Spinal cord (tissue), 10 donors: Measurements from ENCODE around the gene TLE2. TPM values are rescaled to one million over a fixed set of nuclear protein-coding genes. Genes with fewer than 3 reads are reported as not detected.

ENCODE experiments used
- DNase-seq, 6 donors: peaks; one replicate each; pipeline versions ENCODE4 v3.0.0 to v3.0.0-alpha.2; 2013 to 2015; ENCODE audit warnings: low spot score in 6 of 6, low read depth in 4 of 6
- H3K27ac ChIP-seq: one replicate; pipeline ENCODE4 v1.5.1; 2013; ENCODE audit warnings: low read depth, low read length, control low read depth
- H3K27me3 ChIP-seq: one replicate; pipeline ENCODE4 v1.6.1; 2013; ENCODE audit warnings: low read length; ENCODE audit not compliant: control insufficient read depth, insufficient read depth
- H3K36me3 ChIP-seq: one replicate; pipeline ENCODE4 v1.6.1; 2013; ENCODE audit warnings: low read length; ENCODE audit not compliant: control insufficient read depth, insufficient read depth
- H3K4me1 ChIP-seq: one replicate; pipeline ENCODE4 v1.6.1; 2013; ENCODE audit warnings: low read length; ENCODE audit not compliant: control insufficient read depth, insufficient read depth
- H3K4me3 ChIP-seq: one replicate; pipeline ENCODE4 v1.5.1; 2013; ENCODE audit warnings: low read depth, low read length, control low read depth
- H3K9me3 ChIP-seq: one replicate; pipeline ENCODE4 v1.6.1; 2013; ENCODE audit warnings: low read length; ENCODE audit not compliant: control insufficient read depth, insufficient read depth
- WGBS: methylation state at CpG from one replicate; pipeline ENCODE4 v1.1.5; 2013; ENCODE audit warnings: missing lambda C conversion rate; ENCODE audit not compliant: insufficient coverage; 5-methylcytosine and 5-hydroxymethylcytosine counted together
- polyA plus RNA-seq, 2 donors: library from polyadenylated mRNA; unstranded; fragments of 120-200 nt; gene quantifications; one replicate each; pipeline ENCODE4 v1.2.1, GENCODE V29; 2013; ENCODE audit not compliant: insufficient read length in 2 of 2
- total RNA-seq, 2 donors: library from RNA; depleted of rRNA in 1 of 2; stranded (reverse); fragments of 120-200 nt in 1 of 2; fragments of >200 nt in 1 of 2; gene quantifications; one replicate each; pipeline versions ENCODE4 v1.2.3 to v1.2.4, GENCODE V29; 2013 to 2014
- donor health status: healthy.

The TLE2 gene
- total and polyA plus RNA-seq, 4 donors, result 14.9 to 101 (median 52.6) TPM

DNA sequence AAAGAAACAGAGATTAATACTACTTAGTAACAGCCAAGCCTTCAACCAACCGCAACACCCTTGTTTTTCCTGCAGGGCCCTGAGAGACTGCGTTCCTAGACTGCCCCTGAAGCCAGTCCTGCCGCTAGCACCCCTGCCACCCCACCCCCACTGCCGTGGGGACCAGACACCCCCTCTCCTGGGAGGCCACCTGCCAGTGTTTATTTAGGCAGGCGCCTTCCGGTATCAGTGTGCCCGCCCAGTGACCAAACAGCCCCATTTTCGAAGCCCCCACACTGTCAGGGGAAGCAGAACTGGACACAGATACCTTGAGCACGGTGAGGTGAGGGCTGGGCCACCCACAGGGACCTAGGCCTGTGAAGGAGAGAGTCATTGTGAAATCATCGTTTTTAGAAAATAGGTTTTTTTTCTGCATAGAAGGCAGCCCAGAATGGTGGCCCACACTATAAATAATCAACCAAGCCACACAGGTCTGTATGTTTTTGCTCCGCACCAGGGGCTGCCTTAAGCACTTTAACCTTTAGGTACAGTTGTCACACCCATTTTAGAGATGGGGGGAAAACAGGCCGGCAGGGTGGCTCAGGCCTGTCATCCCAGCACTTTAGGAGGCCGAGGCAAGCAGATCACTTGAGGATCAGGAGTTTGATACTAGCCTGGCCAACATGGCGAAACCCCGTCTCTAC lies 36.7 kb upstream of the TLE2 start:
- H3K36me3 ChIP-seq, result peaks cover 5% of the 10 kb centered on the region
- WGBS, result 68% methylated on average over 12 of the region's 15 CpGs
- H3K27ac ChIP-seq, result no peak overlapping the region
- no peaks in the 10 kb centered on the region for H3K9me3 ChIP-seq
- no peak for DNase-seq
- no peaks in the 10 kb centered on the region for H3K27me3 ChIP-seq
- no peak overlapping the region for H3K4me3 ChIP-seq
- H3K4me1 ChIP-seq, result peaks cover 24% of the 10 kb centered on the region

DNA sequence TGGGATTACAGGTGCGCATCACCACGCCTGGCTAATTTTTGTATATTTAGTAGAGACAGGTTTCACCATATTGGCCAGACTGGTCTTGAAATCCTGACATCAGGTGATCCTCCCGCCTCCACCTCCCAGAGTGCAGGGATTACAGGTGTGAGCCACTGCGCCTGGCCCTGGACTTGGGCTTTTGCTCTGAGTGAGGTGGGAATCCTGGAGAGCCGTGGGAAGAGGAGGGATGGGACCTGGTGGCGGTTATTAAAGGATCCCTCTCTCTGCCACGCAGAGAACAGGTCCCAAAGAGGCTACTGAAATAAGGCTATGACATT lies 34.9 kb upstream of the TLE2 start:
- H3K36me3 ChIP-seq, result peaks cover 17% of the 10 kb centered on the region
- DNase-seq, result no peak
- peaks cover 37% of the 10 kb centered on the region for H3K4me1 ChIP-seq
- H3K27me3 ChIP-seq, result no peaks in the 10 kb centered on the region
- no peak overlapping the region for H3K4me3 ChIP-seq
- no peaks in the 10 kb centered on the region for H3K9me3 ChIP-seq
- H3K27ac ChIP-seq, result no peak overlapping the region
- 100% methylated on average over 5 of the region's 7 CpGs for WGBS

DNA sequence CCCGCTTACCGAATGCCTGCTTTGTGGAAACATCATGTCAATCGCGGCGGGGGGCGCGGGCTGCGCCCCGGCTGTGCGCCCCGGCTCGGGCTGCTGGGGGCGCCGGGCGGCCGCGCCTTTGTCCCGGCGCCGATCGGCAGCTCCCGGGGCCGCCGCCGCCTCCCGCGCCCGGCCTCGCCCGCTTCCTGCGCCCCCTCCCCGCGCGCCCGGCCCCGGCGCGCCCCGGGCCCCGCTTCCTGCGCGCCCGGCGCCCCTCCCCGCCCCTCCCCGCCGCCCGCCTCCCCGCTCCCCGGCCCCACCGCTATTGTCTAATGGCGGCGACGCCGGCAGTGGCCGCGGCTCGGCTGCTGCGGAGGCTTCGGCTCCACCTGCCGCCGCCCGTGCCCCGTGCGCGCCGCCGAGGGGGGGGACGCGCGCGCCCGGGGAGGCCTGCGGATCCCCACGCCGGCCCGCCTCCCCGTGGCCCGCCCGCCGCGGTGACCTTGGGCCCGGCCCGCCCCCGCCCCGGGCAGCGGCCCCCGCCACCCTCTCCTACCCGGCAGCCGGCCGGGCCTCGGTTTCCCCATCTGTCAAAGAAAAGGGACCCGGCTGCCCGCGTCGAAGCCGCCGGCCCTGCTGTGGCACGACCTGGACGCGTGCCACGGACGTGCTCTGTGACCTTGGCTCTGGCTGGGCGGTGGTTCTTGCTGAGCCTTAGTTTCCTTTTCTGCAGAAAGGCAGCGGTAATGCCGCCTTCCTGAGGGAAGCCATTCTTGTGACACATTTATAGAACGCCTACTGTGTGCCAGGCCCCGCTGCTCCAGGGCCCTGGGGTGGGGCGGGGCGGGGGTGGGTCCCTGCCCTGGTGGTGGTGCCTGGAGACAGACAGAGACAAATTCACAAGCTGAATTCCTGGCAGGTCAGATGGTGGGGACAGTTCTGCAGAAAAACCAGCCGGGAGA lies 33.4 kb upstream of the TLE2 start, which contains the start of gene TLE5:
TSS of gene TLE5 (minus strand) at position 331 of the 941 bp plus-strand sequence. CDS start at position 36, 295 bp downstream.
- peak in 2 of 6 donors; percentile 79 to 81 for DNase-seq
- Histone ChIP-seq H3K4me3 (peak within 1 kb of the TSS; percentile 88), H3K27ac (peak within 1 kb of the TSS; percentile 85), H3K27me3 (no peaks in the 10 kb centered on the region), H3K9me3 (no peaks in the 10 kb centered on the region), H3K36me3 (peaks cover 31% of the 10 kb centered on the region), H3K4me1 (peaks cover 46% of the 10 kb centered on the region)
- WGBS, result under 1% methylated on average over 97 of the region's 111 CpGs

DNA sequence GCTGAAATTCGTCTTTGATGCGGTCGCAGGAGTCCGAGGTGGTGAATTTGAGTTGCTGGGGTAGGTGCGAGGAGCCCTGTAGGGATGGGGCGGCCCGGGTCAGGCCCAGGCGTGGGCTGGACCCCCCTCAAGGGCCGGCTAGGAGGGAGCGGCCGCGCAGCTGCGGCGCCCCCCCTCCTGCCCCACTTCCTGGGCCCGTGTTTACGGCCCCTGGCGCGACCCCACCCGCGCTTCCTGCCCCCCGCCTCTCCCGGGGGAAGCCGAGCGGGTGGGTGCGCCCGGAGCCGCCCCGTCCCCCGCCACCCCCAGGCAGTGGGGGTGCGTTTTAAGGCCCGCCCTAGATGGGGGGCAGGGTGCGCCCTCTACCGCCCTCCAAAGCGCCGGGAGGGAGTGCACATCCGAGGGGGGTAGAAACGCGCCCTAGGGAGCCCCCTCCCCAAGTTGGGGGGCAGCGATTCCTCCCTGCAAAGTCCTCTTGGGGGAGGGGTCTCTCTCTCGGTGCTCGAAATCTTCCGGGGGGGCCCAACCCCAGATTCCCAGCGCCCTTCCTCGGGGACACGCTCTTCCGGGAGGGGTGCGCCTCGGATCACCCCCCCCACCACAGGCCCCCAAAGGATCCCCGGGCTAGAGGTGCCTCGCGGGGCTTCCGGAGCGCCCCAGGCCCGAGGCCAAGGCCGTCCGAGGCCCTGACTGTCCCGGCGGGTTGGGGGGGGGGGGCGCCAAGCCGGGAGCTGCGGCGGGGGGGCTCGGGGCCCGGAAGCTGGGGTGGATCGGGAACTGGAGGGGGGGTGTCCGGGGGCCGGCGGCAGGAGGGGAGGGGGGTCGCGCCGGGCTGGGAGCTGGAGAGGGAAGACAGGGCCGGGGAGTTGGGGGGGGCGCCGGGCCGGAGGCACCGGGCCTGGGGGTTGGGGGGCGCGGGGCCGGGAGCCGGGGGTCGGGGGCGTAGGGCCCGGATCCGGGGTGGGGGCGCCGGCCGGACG lies 32.4 kb upstream of the TLE2 start:
- Histone ChIP-seq H3K9me3 (no peaks in the 10 kb centered on the region), H3K27me3 (no peaks in the 10 kb centered on the region), H3K36me3 (peaks cover 41% of the 10 kb centered on the region), H3K27ac (peak overlapping the region; percentile 85), H3K4me3 (peak overlapping the region; percentile 88), H3K4me1 (peaks cover 55% of the 10 kb centered on the region)
- WGBS, result 3% methylated on average over 50 of the region's 88 CpGs
- peak in 2 of 6 donors; percentile 49 to 76 for DNase-seq

GRCh38 chr19:3060857-3061181 lies 31.7 kb upstream of the TLE2 start:
- H3K9me3 ChIP-seq, result no peaks in the 10 kb centered on the region
- WGBS, result 34% methylated on average over 2 of the region's 4 CpGs
- peak overlapping the region; percentile 88 for H3K4me3 ChIP-seq
- no peaks in the 10 kb centered on the region for H3K27me3 ChIP-seq
- H3K36me3 ChIP-seq, result peaks cover 47% of the 10 kb centered on the region
- peaks cover 58% of the 10 kb centered on the region for H3K4me1 ChIP-seq
- peak overlapping the region; percentile 40 for H3K27ac ChIP-seq
- no peak for DNase-seq

DNA sequence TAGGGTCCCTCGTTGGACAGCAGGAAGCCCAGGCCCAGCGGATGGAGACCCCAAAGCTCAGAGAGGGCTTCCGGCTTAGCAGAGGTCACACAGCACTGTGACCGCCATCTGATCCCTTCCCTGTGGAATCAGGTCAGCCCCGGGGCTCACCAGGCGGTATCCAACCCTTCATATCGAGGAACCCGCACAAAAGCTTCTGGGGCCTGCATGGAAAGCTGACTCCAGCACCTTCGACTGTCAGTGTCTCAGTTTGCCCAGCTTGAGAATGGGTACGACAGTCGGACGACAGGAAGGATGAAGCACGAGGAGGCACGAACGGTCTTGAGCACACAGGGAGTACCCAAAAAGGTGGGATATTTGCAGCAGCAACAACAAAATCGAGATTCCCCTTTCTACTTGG lies 30.6 kb upstream of the TLE2 start:
- DNase-seq, result no peak
- peaks cover 59% of the 10 kb centered on the region for H3K36me3 ChIP-seq
- WGBS, result 97% methylated on average over 15 of the region's 16 CpGs

DNA sequence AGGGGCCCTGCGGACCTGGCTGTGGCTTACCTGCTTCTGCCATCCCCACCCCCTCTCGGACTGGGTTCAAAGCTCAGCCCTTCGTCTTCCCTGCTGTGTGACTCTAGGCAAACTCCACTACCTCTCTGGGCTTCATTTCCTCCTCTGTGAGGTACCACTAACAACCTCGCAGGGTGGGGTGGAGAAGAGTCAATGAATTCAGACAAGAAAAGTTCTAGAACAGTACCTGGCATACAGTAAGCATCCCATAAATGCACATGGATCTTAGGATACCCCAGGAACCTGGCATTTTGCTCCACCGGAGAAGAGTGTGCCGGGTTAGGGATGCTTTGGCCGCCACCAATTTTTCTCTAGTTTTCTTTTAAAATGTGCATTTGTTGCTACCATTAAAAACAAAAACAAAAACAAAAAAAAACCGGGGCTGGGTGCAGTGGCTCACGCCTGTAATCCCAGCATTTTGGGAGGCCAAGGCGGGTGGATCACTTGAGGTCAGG lies 29.8 kb upstream of the TLE2 start:
- WGBS, result 73% methylated on average over 3 of the region's 10 CpGs
- H3K27ac ChIP-seq, result no peak overlapping the region
- H3K36me3 ChIP-seq, result peaks cover 67% of the 10 kb centered on the region
- H3K4me3 ChIP-seq, result no peak overlapping the region
- no peaks in the 10 kb centered on the region for H3K9me3 ChIP-seq
- H3K4me1 ChIP-seq, result peaks cover 67% of the 10 kb centered on the region
- no peak for DNase-seq
- H3K27me3 ChIP-seq, result no peaks in the 10 kb centered on the region

More for the DNA sequence above, 30.6 kb upstream of the TLE2 start:
- no peaks in the 10 kb centered on the region for H3K9me3 ChIP-seq
- no peak overlapping the region for H3K27ac ChIP-seq
- peaks cover 64% of the 10 kb centered on the region for H3K4me1 ChIP-seq
- no peaks in the 10 kb centered on the region for H3K27me3 ChIP-seq
- H3K4me3 ChIP-seq, result no peak overlapping the region

DNA sequence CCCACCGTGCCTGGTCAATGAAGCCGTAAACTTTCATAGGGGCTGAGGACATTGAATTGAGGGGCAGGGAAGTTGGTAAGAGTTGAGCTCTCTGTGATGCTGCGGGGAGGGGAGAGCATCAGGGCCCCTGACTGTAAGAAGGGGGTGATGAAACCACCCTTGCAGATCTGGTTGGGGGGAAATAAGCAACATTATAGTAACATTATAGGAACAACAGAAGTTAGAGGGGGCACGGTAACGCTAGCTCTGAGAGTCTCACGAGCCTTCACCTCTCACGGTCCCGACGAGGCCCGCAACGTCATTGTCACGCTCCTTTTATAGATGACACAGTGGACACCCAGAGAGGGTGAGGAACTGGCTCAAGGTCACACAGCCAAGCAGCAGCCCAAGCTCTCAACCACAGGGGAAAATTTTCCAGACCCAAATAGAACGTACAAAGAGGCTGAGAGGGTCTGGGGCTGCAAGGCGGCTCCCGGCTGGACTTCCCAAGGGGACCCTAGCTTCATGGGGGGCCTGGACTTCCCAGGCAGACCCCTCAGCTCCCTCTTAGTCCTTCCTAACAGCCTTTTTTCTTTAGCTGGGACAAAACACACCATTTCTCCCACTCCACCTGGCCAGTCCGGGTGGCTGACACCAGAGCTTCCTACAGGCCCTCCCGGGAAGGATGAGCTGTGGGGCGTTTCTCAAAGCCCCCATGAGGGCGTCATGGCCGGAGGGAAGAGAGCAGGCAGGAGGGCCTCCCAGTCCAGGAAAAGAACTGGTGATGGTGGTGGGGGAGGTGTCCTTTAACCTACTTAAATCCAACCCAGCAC lies 29.1 kb upstream of the TLE2 start:
- H3K36me3 ChIP-seq, result peaks cover 73% of the 10 kb centered on the region
- no peaks in the 10 kb centered on the region for H3K27me3 ChIP-seq
- H3K4me1 ChIP-seq, result peaks cover 65% of the 10 kb centered on the region
- no peak for DNase-seq
- no peak overlapping the region for H3K4me3 ChIP-seq
- 79% methylated on average over 16 of the region's 20 CpGs for WGBS
- H3K9me3 ChIP-seq, result no peaks in the 10 kb centered on the region
- peak overlapping the region; percentile 80 for H3K27ac ChIP-seq
